Renal cortex interstitium (tissue), 11 donors: ENCODE measurements around the gene PRRC2B. TPM values are rescaled to one million over a fixed set of nuclear protein-coding genes. Genes with fewer than 3 reads are reported as not detected.

ENCODE experiments used
- DNase-seq, 11 donors: peaks; one replicate each; pipeline ENCODE4 v3.0.0-alpha.2; 2013; ENCODE audit warnings: low read depth in 9 of 11, low spot score in 4 of 11; ENCODE audit errors: extremely low read depth in 1 of 11
- polyA plus RNA-seq, 3 donors: library from polyadenylated mRNA; unstranded; fragments of 120-200 nt; gene quantifications; one replicate each; pipeline ENCODE4 v1.2.1, GENCODE V29; 2013; ENCODE audit not compliant: insufficient read length in 3 of 3

Gene PRRC2B
- polyA plus RNA-seq, 3 donors = 177 to 200 (median 196) TPM

DNA sequence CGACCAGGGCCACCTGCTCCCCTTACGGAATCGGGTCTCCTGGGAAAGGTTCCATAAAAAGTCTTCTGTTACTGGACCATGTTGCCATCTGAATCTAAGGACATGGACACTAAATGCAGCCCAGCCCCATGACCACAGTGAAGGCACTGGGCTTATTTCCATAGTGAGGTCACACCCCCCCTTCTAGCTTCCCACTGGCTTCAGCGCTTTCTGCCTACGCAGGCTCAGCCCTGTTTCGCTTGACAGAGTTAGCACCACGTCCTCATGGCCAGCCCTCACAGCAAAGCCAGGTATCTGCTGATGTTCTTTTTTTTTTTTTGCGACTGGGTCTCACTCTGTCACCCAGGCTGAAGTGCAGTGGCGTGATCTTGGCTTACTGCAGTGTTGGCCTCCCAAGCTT, 123.0 kb downstream of the PRRC2B start:
- DNase-seq = no peak

DNA sequence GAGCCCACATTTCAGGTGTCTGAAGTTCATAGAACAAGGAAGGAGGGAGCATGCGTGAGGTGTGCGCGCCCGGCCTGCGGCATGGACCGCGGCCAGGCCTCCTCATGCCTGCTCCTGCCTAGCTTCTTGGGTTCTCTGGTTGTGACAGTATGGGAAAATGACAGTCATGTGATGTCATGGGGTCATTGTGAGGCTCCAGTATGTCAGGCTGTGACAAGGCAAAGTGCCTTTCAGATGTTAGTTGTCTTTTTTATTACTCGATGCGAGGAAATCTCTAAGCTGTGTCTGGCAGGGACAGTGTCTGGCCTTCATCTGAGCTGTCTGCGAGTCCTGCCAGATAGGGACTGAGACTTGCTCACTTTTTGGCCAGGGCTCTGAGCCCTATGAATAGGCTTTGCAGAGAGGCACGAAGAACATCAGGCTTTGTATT, 123.9 kb downstream of the PRRC2B start:
- no peak for DNase-seq

DNA sequence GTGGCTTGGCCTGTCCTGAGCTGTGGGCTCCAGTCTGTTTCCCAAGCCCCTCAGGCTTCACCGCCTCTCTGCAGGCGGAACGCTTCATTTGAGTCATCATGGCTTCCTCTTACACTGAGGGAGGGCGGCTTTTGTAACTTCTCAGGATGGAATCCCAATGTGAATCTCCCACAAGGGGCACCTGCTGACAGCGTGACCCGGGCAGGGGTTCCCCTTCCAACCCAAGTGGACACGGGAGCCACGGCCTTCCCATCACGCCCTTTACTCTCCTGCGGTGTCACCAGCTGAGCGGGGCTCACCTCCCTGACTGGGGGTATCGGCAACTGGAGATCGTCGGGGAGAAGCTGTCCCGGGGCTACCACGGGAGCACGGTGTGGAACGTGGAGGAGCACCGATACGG, 124.7 kb downstream of the PRRC2B start:
- DNase-seq = no peak

DNA sequence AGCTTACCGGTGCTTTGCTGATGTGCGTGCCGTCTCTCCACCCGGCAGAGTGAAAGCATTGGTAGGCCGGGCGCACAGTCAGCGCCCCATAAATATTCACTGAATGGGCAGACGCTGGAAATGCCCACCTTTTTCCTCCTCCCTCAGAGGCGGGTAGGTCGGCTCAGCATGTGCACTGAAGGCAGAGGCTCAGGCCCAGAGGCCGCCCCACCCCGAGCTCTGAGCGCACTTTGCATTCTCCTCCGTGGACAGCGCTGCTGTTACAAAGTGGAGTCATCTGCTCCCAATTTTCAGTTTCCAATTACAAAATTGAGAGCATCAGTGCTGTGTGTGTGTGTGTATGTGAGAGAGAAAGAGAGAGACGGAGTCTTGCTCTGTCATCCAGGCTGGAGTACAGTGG, 126.6 kb downstream of the PRRC2B start:
- no peak for DNase-seq

DNA sequence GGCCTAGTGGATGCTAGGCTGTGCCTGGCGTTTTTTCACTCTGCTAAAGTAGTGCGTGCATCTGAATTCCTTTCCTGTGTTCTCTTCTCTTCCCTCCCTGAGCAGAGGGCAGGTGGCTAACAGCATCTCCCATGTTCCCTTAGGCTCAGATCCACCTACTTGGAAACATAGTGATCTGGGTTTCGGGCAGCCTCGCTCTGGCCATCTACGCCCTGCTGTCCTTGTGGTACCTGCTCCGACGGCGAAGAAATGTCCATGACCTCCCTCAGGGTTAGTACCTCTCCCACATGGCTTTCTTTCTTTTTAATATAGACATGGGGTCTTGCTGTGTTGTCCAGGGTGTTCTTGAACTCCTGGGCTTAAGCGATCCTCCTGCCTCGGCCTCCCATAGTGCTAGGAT, 127.3 kb downstream of the PRRC2B start:
- no peak for DNase-seq

DNA sequence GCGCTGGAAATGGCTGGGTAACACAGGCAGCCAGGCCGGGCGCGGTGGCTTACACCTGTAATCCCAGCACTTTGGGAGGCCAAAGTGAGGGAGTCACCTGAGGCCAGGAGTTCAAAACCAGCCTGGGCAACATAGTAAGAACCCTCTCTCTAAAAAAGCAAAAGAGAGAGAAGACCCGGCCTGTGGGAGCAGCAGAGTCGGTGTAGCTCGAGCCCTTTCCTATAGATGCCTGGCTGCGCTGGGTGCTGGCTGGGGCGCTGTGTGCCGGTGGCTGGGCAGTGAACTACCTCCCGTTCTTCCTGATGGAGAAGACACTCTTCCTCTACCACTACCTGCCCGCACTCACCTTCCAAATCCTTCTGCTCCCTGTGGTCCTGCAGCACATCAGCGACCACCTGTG, 127.9 kb downstream of the PRRC2B start:
- no peak for DNase-seq

DNA sequence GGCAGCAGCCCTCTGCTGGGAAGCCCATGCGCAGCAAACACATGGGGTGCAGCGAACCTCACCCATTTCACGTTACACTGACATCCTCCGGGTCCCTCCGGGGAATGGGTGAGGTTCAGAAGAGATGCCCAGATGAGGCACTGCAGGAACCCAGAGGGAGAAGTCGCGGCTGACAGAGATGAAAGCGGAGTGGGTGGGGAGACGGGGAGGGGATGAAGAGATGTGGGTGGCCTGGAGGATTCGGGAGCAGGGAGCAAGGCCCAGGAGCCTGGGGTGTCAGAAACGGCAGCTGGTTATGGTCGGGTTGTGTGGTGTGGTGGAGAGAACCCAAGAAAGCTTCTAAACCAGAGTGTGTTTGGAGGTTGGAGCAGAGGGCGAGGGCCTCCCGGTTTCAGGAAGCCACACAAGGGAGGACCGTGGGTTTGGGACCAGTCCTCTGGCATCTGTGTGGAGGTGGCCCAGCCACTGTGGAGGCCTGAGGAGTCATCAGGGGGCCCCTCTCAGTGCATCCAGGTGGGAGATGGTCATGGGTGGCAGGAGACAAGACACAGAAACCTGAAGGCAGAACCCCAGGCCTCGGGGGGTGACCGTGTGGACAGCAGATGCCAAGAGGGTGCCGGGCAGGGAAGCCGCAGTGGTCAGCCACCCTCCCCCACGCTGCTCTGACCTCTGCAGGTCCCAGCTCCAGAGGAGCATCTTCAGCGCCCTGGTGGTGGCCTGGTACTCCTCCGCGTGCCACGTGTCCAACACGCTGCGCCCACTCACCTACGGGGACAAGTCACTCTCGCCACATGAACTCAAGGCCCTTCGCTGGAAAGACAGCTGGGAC, 128.6 kb downstream of the PRRC2B start:
- DNase-seq = no peak

DNA sequence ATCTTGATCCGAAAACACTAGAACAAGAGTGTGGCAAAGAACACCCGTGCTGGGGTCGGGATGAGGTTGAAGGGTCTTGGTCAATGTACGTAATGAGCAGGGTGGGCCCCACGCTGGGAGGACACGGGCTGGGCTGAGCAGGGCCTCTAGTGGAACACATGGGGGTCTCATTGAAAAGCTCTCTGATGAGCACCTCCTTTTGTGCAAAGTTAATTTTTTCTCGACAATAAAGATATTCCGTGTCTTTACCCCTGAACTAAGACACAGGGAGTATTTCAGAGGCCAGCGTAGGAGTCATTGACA, 129.2 kb downstream of the PRRC2B start:
- DNase-seq = no peak

DNA sequence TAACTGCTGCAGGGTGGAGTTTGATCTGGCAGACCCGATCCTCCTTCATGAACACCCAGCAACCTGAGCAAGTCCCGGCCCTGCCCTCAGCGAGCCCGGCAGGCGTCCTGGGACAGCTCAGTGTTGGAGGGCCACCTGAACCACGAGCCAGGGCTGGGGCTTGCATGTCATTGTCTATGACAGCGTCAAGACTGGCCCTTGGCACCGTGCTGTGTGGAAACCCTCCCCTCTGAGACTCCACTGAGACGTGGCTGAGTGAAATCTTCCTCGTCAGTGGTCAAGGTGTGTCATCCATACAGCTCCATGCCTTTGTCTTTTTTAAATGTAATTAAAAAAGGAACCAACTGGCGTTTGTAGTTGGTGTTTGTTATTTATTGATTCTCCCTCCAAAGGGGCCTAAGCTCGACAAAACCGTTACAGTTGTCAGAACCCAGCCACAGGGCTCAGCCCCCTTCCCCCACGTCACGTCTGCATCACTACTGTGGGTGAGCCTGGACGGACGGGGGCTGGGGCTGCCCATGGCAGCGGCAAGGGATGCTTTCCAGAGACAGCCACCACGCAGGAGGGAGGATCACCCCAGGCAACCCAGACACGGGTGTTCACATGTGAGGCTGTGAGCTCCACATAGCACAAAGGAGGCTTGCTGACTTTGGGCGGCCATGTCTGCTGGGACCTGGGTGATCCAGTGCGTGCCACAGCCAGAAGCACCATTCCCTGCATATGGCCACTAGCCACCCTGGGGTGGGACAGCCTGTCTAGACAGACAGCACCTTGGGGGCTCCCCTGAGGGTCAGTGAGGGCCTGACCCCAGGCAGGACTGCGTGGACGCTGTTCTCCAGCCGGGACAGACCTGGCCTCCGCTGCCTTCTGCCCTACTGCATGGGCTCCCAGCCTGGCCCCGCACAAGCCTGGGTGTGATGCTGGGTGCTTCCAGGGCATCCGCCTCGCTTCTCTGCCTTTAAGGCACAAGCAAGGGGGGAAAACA, 129.9 kb downstream of the PRRC2B start:
- DNase-seq = no peak

DNA sequence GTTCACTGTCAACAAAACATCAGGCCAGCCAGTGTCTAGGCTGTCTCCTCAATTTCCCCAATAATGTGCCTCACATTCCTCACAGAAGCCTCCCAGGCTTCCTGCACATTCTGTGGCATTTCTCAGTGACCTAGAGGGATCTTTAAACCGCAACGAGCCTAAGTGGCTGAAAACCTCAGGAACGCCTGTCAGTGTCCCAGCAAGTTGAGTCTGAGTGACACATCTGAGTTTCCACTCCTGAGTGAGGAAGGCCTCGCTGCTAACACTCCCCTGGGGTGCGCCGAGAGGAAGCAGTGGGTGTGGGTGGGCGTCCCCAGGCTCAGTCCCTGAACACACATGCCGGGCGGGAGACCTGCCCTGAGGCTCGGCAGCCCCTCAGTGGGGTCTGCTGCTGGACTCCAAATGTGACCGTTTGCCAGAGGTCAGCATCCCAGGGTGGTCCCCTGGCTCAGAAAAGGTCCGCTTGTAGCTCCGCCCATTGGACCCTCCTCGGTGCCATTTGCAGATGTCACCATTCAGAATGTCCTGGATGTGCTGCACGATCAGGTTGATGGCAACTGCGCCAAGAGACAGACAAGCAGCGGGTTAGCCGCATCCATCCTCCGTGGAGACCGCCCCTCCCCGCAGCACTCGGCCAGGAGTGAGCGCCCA, 130.9 kb downstream of the PRRC2B start:
- DNase-seq = no peak

DNA sequence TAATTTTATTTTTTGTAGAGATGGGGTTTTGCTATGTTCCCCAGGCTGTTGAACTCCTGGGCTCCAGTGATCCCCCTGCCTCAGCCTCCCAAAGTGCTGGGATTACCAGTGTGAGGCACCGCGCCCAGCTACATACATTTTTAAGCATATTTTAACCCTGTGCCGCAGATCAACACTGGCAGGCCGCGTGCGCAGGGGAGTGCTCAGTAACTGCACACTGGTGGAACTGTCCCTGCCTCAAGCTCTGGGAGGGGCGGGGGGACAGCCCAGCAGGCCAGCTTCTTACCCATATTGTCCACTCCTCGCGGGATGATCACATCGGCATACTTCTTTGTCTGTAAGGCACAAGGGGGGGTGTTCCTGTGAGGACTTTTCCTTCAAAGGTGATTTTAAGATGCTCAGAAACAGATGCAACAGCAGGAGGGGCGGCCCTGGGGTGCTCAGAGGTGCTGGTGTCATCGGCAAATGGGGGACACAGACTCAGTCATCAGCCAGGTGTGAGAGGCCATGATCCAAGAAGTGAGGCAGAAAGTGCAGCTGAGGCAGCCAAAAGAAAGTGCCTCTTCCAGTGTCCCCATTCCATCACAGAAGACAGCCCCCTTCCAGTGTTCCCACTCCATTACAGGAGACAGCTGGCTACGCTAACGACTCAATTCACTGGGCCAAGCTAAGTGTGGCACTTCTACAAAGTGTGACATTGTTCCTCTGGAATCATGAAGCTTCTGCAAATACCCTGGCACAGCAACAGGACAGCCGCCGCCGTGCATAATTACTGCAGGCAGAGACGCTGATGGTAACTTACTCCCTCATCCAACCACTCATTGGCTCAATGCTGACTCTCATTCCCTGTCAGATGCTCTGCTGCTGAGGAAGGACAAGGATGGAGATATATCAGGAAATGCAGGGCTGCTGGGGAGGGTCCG, 132.0 kb downstream of the PRRC2B start:
- no peak for DNase-seq

DNA sequence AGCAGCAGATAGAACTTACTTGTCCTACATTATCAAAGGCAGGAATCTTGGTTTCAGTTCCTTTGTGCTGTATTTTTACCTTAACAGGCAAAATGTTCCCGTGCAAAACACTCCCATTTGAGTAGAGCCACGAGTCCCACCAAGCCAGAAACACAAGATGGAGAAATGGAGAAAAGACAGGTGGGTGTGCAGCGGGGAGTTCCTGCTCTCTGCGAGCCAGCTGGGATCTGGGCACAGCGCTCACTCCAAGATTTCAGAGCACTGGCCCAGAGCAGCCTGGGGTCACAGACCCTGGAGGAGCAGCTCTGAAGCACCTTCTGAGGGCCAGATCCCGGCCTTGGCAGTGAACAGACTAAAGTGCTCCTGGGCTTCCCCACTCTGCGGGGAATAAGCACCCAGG, 134.3 kb downstream of the PRRC2B start:
- no peak for DNase-seq

DNA sequence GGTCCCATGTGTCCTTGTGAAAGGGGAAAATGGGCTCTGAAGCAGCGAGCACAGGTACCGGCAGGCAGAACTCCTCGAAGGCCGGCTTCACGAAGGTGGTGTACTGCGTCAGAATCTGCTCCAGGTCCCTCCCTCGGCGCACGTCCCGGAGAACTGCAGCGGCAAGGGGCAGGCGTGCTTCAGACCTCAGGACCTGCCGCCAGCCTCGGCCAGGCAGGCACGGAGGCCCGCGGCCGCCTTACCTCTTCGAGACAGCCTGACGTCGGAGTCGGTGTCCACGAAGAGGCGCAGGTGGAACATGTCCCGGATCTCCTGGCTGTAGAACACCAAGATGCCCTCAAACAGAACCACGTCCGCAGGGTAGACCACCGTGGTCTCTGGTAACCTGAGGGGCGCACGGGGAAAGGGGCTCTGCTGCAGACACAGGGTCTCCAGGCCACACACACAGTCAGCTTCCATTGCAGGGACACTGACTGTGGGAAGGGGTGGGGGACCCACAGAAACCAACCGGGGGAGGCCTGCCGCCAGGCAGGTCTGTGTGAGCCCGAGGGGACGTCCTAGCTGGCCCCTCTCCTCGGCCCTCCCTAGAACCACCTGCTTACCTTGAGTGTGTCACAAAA, 135.1 kb downstream of the PRRC2B start:
- no peak for DNase-seq

DNA sequence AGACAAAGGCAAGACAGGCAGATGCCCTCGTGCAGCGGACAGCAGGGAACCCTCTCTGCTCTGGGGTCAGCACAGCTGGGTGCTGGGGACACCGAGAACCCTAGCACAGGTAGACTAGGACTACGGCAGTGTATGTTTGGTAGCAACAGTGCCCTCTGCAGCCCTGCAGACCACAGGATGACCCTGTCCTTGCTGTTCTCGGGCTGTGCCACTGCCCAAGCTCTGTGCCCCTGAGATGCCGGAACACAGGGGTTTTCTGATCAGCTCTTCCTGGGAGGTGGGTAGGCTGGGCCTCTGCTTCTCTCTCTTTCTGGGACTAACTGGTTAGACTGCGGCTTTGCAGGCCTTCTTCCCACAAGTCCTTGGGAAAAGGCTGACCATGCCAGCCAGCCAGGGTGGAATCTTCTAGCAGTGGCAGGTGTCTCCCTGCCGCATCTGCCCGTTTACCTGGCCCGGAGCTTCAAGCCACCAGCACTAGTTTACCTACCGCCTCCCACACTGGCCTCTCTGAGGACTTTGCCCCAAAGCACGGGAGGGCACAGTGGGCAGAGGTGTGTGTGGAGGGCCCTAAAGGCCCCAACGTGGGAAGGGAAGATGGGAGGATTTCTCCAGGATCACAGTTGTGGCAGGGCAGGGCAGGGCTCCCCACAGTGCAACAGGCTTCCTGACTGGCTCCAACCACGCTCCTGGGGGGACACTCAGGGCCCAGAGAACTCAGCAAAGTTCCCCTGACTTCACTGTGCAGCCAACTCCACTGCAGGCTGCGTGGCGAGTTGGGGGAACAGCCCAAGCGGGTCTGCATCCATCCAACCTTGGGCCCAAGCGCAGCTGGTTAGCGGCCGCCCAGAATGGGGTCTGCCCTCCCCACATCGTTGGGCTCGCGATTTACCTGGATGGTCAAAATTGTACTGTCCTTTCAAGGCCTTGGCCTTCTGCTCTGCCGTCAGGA, 136.0 kb downstream of the PRRC2B start:
- no peak for DNase-seq

DNA sequence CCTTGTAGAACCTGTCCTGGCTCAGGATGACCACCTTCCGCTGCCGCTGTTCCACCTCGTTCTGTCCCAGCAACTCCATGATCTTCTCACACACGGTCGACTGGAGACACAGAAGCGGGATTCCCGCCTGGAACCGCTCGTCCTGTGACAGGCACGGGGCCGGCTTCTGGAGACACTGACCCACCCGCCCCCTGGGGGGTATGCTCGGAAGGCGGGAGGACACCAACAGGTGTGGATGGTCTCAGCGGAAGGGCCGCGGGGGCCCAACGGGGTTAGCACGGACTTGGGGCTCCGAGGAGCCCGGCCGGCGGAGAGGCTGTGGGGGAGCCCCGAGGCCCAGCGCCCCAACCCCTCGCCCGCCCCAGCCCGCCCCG, 136.6 kb downstream of the PRRC2B start:
- DNase-seq = peak in 1 of 11 donors; percentile 38

DNA sequence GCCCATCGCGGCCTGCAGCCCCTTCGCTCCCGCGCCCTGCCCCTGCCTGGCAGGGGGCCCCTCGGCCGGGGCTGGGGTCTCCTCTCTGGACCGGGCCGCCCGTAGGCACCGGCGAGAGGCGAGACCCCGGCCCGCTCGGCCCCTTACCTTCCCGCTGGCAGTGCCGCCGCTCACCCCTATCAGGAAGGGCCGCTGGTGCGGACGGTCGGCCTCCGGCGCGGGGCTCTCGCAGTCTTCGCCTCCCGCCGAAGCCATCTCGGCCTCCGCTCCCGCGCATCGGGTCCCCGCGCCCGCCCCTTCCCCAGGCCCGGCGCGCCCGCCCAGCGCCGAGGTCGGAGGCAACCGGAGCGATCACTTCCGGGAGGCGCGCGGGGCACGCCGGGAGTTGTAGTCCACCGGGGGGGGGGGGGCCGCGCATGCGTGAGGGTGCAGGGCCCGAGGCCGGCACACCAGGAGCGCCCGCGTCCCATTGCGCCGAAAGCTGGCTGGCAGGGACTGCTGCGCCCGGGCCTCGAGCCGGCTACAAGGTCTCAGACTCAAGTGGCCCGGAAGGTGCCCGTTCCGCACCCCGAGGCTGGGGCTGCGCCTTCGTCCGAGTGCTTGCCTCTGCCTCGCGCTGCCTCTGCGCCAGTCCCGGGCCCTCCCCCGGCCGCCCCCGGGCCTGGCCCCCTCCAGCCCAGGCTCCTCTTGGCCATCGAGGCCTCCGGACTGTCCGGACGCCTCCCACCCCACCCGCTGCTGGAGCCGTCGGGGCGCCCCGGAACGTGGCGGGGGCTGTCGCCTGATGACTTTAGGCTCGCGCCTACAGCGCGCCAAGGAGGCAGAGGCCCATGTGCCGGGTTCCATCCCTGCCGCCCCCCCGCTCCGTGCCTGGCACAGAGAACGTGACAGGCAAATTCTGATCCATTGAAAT, 137.3 kb downstream of the PRRC2B start, which contains the start of gene UCK1:
UCK1 (minus strand) TSS at position 344 of the 913 bp plus-strand sequence; CDS start at position 255, 89 bp downstream.
- peak in 10 of 11 donors; percentile 41 to 83 (median 74) for DNase-seq
